ENCODE results near the gene MACROD2.

Gene MACROD2

GRCh38 chr20:15862178-15862577 is 1866.9 kb downstream of the MACROD2 start:
- no peak for DNase-seq (ENCODE audit: low spot score)

- DNase-seq (ENCODE audit: low spot score): no peak
Measured at GRCh38 chr20:15863735-15864134, 1868.4 kb downstream of the MACROD2 start.

GRCh38 chr20:15865553-15865952 is 1870.2 kb downstream of the MACROD2 start:
- DNase-seq (ENCODE audit: low spot score): no peak

- no peak for DNase-seq (ENCODE audit: low spot score)
Measured at GRCh38 chr20:15866916-15867730, 1871.8 kb downstream of the MACROD2 start.

GRCh38 chr20:15867899-15868298 is 1872.6 kb downstream of the MACROD2 start:
- no peak for DNase-seq (ENCODE audit: low spot score)

- peak; percentile 14 for DNase-seq (ENCODE audit: low spot score)
Measured at GRCh38 chr20:15875446-15875845, 1880.1 kb downstream of the MACROD2 start.

- DNase-seq (ENCODE audit: low spot score): no peak
Measured at GRCh38 chr20:15882553-15882952, 1887.2 kb downstream of the MACROD2 start.

- DNase-seq (ENCODE audit: low spot score): no peak
Measured at GRCh38 chr20:15886250-15886649, 1890.9 kb downstream of the MACROD2 start.

GRCh38 chr20:15887387-15887786 is 1892.1 kb downstream of the MACROD2 start:
- DNase-seq (ENCODE audit: low spot score): no peak

- no peak for DNase-seq (ENCODE audit: low spot score)
Measured at GRCh38 chr20:15889061-15889460, 1893.7 kb downstream of the MACROD2 start.

GRCh38 chr20:15889514-15890256 is 1894.4 kb downstream of the MACROD2 start:
- DNase-seq (ENCODE audit: low spot score): no peak

GRCh38 chr20:15890407-15890982 is 1895.2 kb downstream of the MACROD2 start:
- DNase-seq (ENCODE audit: low spot score): no peak

- DNase-seq (ENCODE audit: low spot score): no peak
Measured at GRCh38 chr20:15895126-15895525, 1899.8 kb downstream of the MACROD2 start.

- no peak for DNase-seq (ENCODE audit: low spot score)
Measured at GRCh38 chr20:15895560-15896084, 1900.3 kb downstream of the MACROD2 start.

- DNase-seq (ENCODE audit: low spot score): no peak
Measured at GRCh38 chr20:15899967-15900366, 1904.7 kb downstream of the MACROD2 start.

GRCh38 chr20:15900443-15900842 is 1905.1 kb downstream of the MACROD2 start:
- no peak for DNase-seq (ENCODE audit: low spot score)

GRCh38 chr20:15902493-15902892 is 1907.2 kb downstream of the MACROD2 start:
- DNase-seq (ENCODE audit: low spot score): peak; percentile 25

GRCh38 chr20:15905661-15906060 is 1910.3 kb downstream of the MACROD2 start:
- DNase-seq (ENCODE audit: low spot score): no peak

- DNase-seq (ENCODE audit: low spot score): no peak
Measured at GRCh38 chr20:15909995-15910394, 1914.7 kb downstream of the MACROD2 start.

GRCh38 chr20:15911581-15911980 is 1916.3 kb downstream of the MACROD2 start:
- no peak for DNase-seq (ENCODE audit: low spot score)

- DNase-seq (ENCODE audit: low spot score): no peak
Measured at GRCh38 chr20:15913391-15914025, 1918.2 kb downstream of the MACROD2 start.

- no peak for DNase-seq (ENCODE audit: low spot score)
Measured at GRCh38 chr20:15916623-15917022, 1921.3 kb downstream of the MACROD2 start.

Data from germinal center (tissue), 1 donor.